OCI-LY3 (cell line): Measurements from ENCODE around the gene ADCY7.
A peak's percentile ranks its signal among the peaks of the same experiment; 100 is the strongest.

ENCODE experiments used
- H2AFZ ChIP-seq: fragments of 200-600, 300-600 bp; shearing (Covaris generic); 2 replicates; pipeline ENCODE4 v1.6.0; 2014; ENCODE audit warnings: antibody characterized with exemption, low read depth, low read length
- H3K27ac ChIP-seq: fragments of 200-600, 300-600 bp; sonication (generic); 2 replicates; pipeline ENCODE4 v1.5.1; 2014; ENCODE audit warnings: mild to moderate bottlenecking, low read length, moderate library complexity, mixed read lengths
- H3K27me3 ChIP-seq: fragments of 200-600, 300-600 bp; sonication (generic); 2 replicates; pipeline ENCODE4 v1.6.1; 2014; ENCODE audit warnings: low read depth, low read length, mixed read lengths
- H3K36me3 ChIP-seq: fragments of 200-600, 300-600 bp; sonication (generic); replicated peaks from 2 replicates; pipeline ENCODE3; 2014; ENCODE audit warnings: low read depth, low read length, mixed read lengths
- H3K4me1 ChIP-seq: fragments of 300-600, 200-600 bp; sonication (generic); 2 replicates; pipeline ENCODE4 v1.6.1; 2014; ENCODE audit warnings: low read length, mixed read lengths
- H3K4me2 ChIP-seq: fragments of 200-600, 300-600 bp; sonication (generic); 2 replicates; pipeline ENCODE4 v1.6.1; 2014; ENCODE audit warnings: low read length, mixed read lengths
- H3K4me3 ChIP-seq: fragments of 300-600, 200-600 bp; sonication (generic); 2 replicates; pipeline ENCODE4 v1.5.1; 2014; ENCODE audit warnings: antibody characterized with exemption, mild to moderate bottlenecking, low read length, moderate library complexity
- H3K79me2 ChIP-seq: fragments of 300-600, 200-600 bp; shearing (Covaris generic); 2 replicates; pipeline ENCODE4 v1.6.1; 2014; ENCODE audit warnings: mild to moderate bottlenecking, low read length, mixed read lengths
- H3K9ac ChIP-seq: fragments of 300-600, 200-600 bp; shearing (Covaris generic); 2 replicates; pipeline ENCODE4 v1.6.0; 2014; ENCODE audit warnings: mild to moderate bottlenecking, low read length, moderate library complexity
- H3K9me3 ChIP-seq: fragments of 200-600, 300-600 bp; shearing (Covaris generic); 2 replicates; pipeline ENCODE4 v1.6.1; 2014; ENCODE audit warnings: low read length, mixed read lengths; ENCODE audit not compliant: insufficient read depth
- H4K20me1 ChIP-seq: fragments of 200-600, 300-600 bp; sonication (generic); 2 replicates; pipeline ENCODE4 v1.6.1; 2016; ENCODE audit warnings: low read length, mixed read lengths; ENCODE audit not compliant: insufficient read depth
- CTCF ChIP-seq: fragments of 200-600, 300-600 bp; sonication (generic); IDR thresholded peaks from 2 replicates; pipeline ENCODE4 v1.5.1; 2014; ENCODE audit warnings: antibody characterized with exemption, low read length, low read depth
- EZH2phosphoT487 ChIP-seq: fragments of 200-600 bp; shearing (Covaris generic); IDR thresholded peaks from 2 replicates; pipeline ENCODE4 v1.6.1; 2018; ENCODE audit warnings: antibody characterized with exemption, mixed run types, low read depth

ADCY7 gene

GRCh38 chr16:50263060-50263909, 3.1 kb upstream of the ADCY7 start:
- H3K79me2 ChIP-seq = no peaks in the 10 kb centered on the region
- H3K36me3 ChIP-seq = no peaks in the 10 kb centered on the region
- no peaks in the 10 kb centered on the region for H3K9me3 ChIP-seq
- H3K27me3 ChIP-seq = no peaks in the 10 kb centered on the region
- no peak overlapping the region for H3K9ac ChIP-seq
- no peak overlapping the region for H3K4me2 ChIP-seq
- H2AFZ ChIP-seq = no peak overlapping the region
- TF ChIP-seq CTCF (no peak), EZH2phosphoT487 (no peak)
- no peaks in the 10 kb centered on the region for H4K20me1 ChIP-seq
- no peak overlapping the region for H3K4me3 ChIP-seq
- no peak overlapping the region for H3K27ac ChIP-seq
- H3K4me1 ChIP-seq = peaks cover 32% of the 10 kb centered on the region

- H3K4me3 ChIP-seq = no peak overlapping the region
- H3K4me2 ChIP-seq = no peak overlapping the region
- H4K20me1 ChIP-seq = no peaks in the 10 kb centered on the region
- no peak overlapping the region for H3K9ac ChIP-seq
- no peaks in the 10 kb centered on the region for H3K27me3 ChIP-seq
- peaks cover 32% of the 10 kb centered on the region for H3K4me1 ChIP-seq
- no peak for TF ChIP-seq EZH2phosphoT487
- no peak for TF ChIP-seq CTCF
- H3K27ac ChIP-seq = no peak overlapping the region
- no peaks in the 10 kb centered on the region for H3K36me3 ChIP-seq
- no peak overlapping the region for H2AFZ ChIP-seq
- H3K79me2 ChIP-seq = no peaks in the 10 kb centered on the region
- no peaks in the 10 kb centered on the region for H3K9me3 ChIP-seq
Measured at GRCh38 chr16:50263940-50264929, 2.1 kb upstream of the ADCY7 start.

GRCh38 chr16:50265260-50265659, 1.1 kb upstream of the ADCY7 start:
- H3K27ac ChIP-seq = no peak overlapping the region
- TF ChIP-seq EZH2phosphoT487 (no peak), CTCF (peak; percentile 58)
- no peaks in the 10 kb centered on the region for H3K9me3 ChIP-seq
- H3K79me2 ChIP-seq = no peaks in the 10 kb centered on the region
- no peaks in the 10 kb centered on the region for H3K36me3 ChIP-seq
- no peaks in the 10 kb centered on the region for H4K20me1 ChIP-seq
- no peaks in the 10 kb centered on the region for H3K27me3 ChIP-seq
- no peak overlapping the region for H2AFZ ChIP-seq
- H3K4me3 ChIP-seq = no peak overlapping the region
- H3K9ac ChIP-seq = no peak overlapping the region
- peaks cover 32% of the 10 kb centered on the region for H3K4me1 ChIP-seq
- no peak overlapping the region for H3K4me2 ChIP-seq
